Muscle of leg (tissue), 11 donors: ENCODE measurements around the gene CYP2W1. TPM values are rescaled to one million over a fixed set of nuclear protein-coding genes. Genes with fewer than 3 reads are reported as not detected.

ENCODE experiments used
- DNase-seq: peaks from one replicate; pipeline ENCODE4 v3.0.0; 2013
- H3K27ac ChIP-seq: one replicate; pipeline ENCODE4 v1.5.1; 2013; ENCODE audit warnings: mild to moderate bottlenecking, low read length, control low read depth
- H3K27me3 ChIP-seq: one replicate; pipeline ENCODE4 v1.6.1; 2013; ENCODE audit warnings: low read length; ENCODE audit not compliant: control insufficient read depth, insufficient read depth
- H3K36me3 ChIP-seq: one replicate; pipeline ENCODE4 v1.6.1; 2013; ENCODE audit warnings: low read length; ENCODE audit not compliant: control insufficient read depth, insufficient read depth
- H3K4me1 ChIP-seq: one replicate; pipeline ENCODE4 v1.6.1; 2013; ENCODE audit warnings: low read length; ENCODE audit not compliant: control insufficient read depth, insufficient read depth
- H3K4me3 ChIP-seq: one replicate; pipeline ENCODE4 v1.5.1; 2013; ENCODE audit warnings: low read length, control low read depth
- H3K9me3 ChIP-seq: replicated peaks from 2 replicates; pipeline ENCODE4 v1.6.1; 2013; ENCODE audit warnings: low read depth, low read length; ENCODE audit not compliant: control insufficient read depth
- WGBS: methylation state at CpG from one replicate; pipeline ENCODE4 v1.1.5; 2013; ENCODE audit warnings: missing lambda C conversion rate; ENCODE audit not compliant: insufficient coverage; 5-methylcytosine and 5-hydroxymethylcytosine counted together
- polyA plus RNA-seq, 8 donors: library from polyadenylated mRNA; unstranded; fragments of 120-200 nt; gene quantifications; one replicate each; pipeline versions ENCODE4 v1.2.1 to v1.2.3, GENCODE V29; 2013; ENCODE audit warnings: inconsistent platforms in 1 of 8, low replicate concordance in 1 of 8; ENCODE audit not compliant: insufficient read length in 8 of 8, insufficient read depth in 1 of 8
- total RNA-seq: library from RNA; stranded (reverse); fragments of 120-200 nt; gene quantifications from one replicate; pipeline ENCODE4 v1.2.4, GENCODE V29; 2013

CYP2W1 gene
- total and polyA plus RNA-seq, 9 donors = 0.62 to 26.3 (median 0.84) TPM

DNA sequence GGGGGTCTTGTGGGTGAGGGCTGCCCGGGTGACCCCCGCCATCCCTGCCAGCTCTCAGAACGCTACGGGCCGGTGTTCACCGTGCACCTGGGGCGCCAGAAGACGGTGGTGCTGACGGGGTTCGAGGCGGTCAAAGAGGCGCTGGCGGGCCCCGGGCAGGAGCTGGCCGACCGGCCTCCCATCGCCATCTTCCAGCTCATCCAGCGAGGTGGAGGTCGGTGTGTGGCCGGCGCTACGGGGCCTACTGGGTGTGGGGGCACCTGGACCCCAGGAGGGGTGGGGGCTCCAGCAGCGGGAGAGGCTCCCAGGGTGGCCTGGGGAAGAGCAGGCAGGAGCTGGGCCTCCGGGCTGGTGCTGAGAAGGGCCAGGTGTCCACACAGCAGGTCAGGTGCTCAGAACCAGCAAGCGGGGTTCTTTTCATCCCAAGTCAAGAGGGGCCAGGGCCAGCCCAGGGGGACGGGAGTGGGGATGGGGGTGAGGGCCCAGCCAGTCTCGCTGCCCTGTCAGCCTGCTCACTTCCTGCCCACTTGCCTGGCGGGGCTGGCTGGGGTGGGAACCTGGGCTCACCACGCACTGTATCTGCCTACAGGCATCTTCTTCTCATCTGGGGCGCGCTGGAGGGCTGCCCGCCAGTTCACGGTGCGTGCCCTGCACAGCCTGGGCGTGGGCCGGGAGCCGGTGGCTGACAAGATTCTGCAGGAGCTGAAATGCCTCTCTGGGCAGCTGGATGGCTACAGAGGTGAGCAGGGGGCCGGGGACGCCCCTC, 1.6 kb downstream of the CYP2W1 start:
- no peaks in the 10 kb centered on the region for H3K36me3 ChIP-seq
- H3K4me3 ChIP-seq = no peak overlapping the region
- H3K27me3 ChIP-seq = peaks cover 9% of the 10 kb centered on the region
- H3K27ac ChIP-seq = no peak overlapping the region
- no peak for DNase-seq
- peaks cover 54% of the 10 kb centered on the region for H3K4me1 ChIP-seq
- WGBS = 82% methylated on average over 35 of the region's 39 CpGs
- no peaks in the 10 kb centered on the region for H3K9me3 ChIP-seq

- peaks cover 9% of the 10 kb centered on the region for H3K27me3 ChIP-seq
- DNase-seq = no peak
- no peak overlapping the region for H3K4me3 ChIP-seq
- H3K36me3 ChIP-seq = no peaks in the 10 kb centered on the region
- no peak overlapping the region for H3K27ac ChIP-seq
- H3K4me1 ChIP-seq = peaks cover 49% of the 10 kb centered on the region
- no peaks in the 10 kb centered on the region for H3K9me3 ChIP-seq
- 57% methylated on average over 7 of the region's 16 CpGs for WGBS
Observed at GRCh38 chr7:985127-985416, 2.1 kb downstream of the CYP2W1 start.

DNA sequence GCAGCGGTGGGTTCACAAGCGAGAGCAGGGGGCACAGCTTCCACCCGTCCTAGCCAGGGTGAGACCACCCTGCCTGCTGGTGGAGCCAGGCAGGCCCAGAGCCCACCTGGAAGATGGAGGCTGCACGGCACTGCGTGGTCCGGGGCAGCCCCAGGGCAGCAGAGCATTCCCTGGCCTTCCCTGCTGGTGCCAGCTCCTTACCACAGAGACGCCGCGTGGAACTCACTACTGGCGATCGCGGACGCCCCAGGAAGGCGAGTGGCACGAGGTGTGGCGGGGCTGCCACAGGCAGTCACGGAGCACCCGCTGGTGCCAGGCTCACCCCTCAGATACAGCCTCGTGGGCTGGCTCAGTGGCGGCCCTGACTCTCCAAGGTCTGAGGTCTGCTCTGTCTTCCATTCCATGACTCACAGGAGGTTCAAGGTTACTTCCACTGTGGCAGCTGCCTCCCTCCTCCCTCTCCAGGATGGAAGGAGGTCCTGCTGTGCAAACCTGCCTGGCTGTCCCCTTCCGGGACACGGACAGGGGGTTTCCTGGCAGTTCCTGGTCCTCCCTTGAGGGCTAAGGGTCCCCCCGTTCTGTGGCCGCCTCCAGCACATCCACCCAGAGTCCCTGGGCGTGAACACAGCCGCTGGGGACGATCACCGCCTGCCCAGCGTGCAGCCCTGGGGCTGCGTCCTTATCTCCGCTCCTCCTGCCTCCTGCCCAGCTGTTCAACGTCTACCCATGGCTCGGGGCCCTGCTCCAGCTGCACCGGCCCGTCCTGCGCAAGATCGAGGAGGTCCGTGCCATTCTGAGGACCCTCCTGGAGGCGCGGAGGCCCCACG, 3.1 kb downstream of the CYP2W1 start:
- no peaks in the 10 kb centered on the region for H3K36me3 ChIP-seq
- peaks cover 9% of the 10 kb centered on the region for H3K27me3 ChIP-seq
- no peak overlapping the region for H3K27ac ChIP-seq
- H3K4me1 ChIP-seq = peaks cover 57% of the 10 kb centered on the region
- H3K4me3 ChIP-seq = no peak overlapping the region
- no peaks in the 10 kb centered on the region for H3K9me3 ChIP-seq
- 60% methylated on average over 41 of the region's 41 CpGs for WGBS
- DNase-seq = no peak

GRCh38 chr7:986766-987751, 4.1 kb downstream of the CYP2W1 start:
- no peaks in the 10 kb centered on the region for H3K36me3 ChIP-seq
- H3K4me3 ChIP-seq = no peak overlapping the region
- peaks cover 9% of the 10 kb centered on the region for H3K27me3 ChIP-seq
- no peaks in the 10 kb centered on the region for H3K9me3 ChIP-seq
- WGBS = 83% methylated on average over 56 of the region's 56 CpGs
- H3K4me1 ChIP-seq = peaks cover 61% of the 10 kb centered on the region
- H3K27ac ChIP-seq = no peak overlapping the region
- no peak for DNase-seq

DNA sequence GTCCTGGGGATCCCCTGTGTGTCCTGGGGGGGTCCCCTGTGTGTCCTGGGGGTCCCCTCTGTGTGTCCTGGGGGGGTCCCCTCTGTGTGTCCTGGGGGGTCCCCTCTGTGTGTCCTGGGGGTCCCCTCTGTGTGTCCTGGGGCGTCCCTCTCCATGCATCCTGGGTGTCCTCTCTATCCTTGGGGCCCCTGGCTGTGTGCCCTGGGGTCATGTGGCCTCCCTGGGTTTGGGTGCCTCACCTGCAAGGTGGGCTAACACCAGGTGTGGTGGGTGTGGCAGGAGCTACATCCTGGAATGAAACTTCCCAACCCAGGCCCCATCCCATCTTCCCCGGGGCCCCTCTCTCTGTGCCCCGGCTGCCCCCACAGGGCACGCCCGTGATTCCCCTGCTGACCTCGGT, 4.9 kb downstream of the CYP2W1 start:
- 40% methylated on average over 5 of the region's 6 CpGs for WGBS
- Histone ChIP-seq H3K4me1 (peaks cover 61% of the 10 kb centered on the region), H3K27me3 (peaks cover 9% of the 10 kb centered on the region)

GRCh38 chr7:988426-988911, 5.5 kb downstream of the CYP2W1 start:
- peaks cover 61% of the 10 kb centered on the region for H3K4me1 ChIP-seq
- H3K27ac ChIP-seq = no peak overlapping the region
- H3K9me3 ChIP-seq = no peaks in the 10 kb centered on the region
- no peak overlapping the region for H3K4me3 ChIP-seq
- no peaks in the 10 kb centered on the region for H3K36me3 ChIP-seq
- peaks cover 9% of the 10 kb centered on the region for H3K27me3 ChIP-seq
- WGBS = 7% methylated on average over 24 of the region's 24 CpGs
- no peak for DNase-seq

More for the DNA sequence above, 4.9 kb downstream of the CYP2W1 start:
- no peak overlapping the region for H3K4me3 ChIP-seq
- no peaks in the 10 kb centered on the region for H3K36me3 ChIP-seq
- no peak overlapping the region for H3K27ac ChIP-seq
- H3K9me3 ChIP-seq = no peaks in the 10 kb centered on the region
- no peak for DNase-seq

DNA sequence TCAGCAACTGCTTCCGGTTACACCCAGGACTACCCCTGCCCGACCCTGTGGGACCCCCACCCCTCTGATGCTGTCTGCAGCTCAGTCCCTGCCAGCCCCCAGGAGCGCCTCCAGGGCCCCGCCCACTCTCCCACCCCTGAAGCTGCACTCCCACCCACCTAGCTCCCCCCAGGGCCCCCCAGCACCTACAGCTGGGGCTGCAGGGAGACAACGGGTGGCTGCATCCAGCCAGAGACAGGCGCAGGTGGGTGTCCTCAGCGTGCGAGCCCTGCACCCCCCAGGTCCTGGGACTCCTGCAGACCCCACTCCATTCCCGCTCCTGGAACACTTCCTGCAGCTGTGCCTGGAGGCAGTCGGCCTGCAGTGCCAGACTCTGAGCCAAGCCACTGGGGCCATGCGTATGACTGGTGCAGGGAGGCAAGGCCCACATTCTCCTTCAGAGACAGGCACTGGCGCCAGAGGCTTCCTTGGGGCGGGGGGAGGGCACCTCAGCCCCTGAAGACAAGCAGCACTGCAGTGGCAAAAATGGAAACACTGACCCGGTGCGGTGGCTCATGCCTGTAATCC, 6.1 kb downstream of the CYP2W1 start:
- no peaks in the 10 kb centered on the region for H3K36me3 ChIP-seq
- no peak for DNase-seq
- peaks cover 59% of the 10 kb centered on the region for H3K4me1 ChIP-seq
- WGBS = 36% methylated on average over 15 of the region's 15 CpGs
- no peaks in the 10 kb centered on the region for H3K9me3 ChIP-seq
- no peak overlapping the region for H3K4me3 ChIP-seq
- H3K27ac ChIP-seq = no peak overlapping the region
- H3K27me3 ChIP-seq = peaks cover 9% of the 10 kb centered on the region

GRCh38 chr7:990352-990932, 7.5 kb downstream of the CYP2W1 start:
- 60% methylated on average over 21 of the region's 36 CpGs for WGBS
- H3K27me3 ChIP-seq = peaks cover 6% of the 10 kb centered on the region
- peak overlapping the region; percentile 29 for H3K27ac ChIP-seq
- no peaks in the 10 kb centered on the region for H3K9me3 ChIP-seq
- peaks cover 1% of the 10 kb centered on the region for H3K36me3 ChIP-seq
- H3K4me1 ChIP-seq = peaks cover 62% of the 10 kb centered on the region
- DNase-seq = no peak
- H3K4me3 ChIP-seq = no peak overlapping the region

DNA sequence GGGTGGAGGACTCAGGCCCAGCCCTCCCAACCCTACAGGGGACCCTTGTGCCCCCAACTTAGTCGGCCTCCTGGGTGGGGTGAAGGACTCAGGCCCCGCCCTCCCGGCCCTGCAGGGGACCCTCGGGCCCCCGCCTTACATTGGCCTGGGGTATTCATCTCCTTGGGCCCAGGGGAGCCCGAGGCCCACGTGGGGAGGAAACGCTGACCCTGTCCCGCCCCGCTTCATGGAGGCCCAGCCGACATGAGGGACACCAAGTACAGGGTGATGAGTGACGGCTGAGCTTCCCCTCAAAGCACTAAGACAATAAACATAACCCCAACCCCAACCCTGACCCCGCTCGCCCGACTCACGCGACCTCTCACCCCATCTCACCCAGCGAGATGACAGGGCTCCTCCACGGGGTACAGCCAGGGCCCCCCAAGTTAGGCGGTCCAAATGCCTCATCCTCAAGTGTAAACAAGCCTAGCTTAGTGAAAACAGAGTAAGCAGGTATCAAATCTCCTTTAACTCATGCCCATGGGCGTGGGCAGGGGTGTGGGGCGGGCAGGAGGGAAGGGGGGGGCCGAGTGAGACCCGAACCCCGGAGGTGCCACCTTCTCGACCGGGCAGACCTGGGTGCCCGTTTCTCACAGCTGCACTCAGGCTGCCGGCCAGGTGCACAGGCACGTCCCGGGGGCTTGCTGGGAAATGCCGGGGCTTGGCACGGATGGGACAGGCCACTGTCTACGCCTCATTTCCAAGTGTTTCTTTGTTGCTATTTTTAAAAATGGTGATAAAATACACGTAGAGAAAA, 8.2 kb downstream of the CYP2W1 start:
- DNase-seq = no peak
- peak overlapping the region; percentile 29 for H3K27ac ChIP-seq
- H3K9me3 ChIP-seq = no peaks in the 10 kb centered on the region
- WGBS = 52% methylated on average over 14 of the region's 35 CpGs
- peaks cover 61% of the 10 kb centered on the region for H3K4me1 ChIP-seq
- H3K27me3 ChIP-seq = peaks cover 5% of the 10 kb centered on the region
- peaks cover 8% of the 10 kb centered on the region for H3K36me3 ChIP-seq
- H3K4me3 ChIP-seq = no peak overlapping the region
